HG03039 (cell line): ENCODE data around the gene CAMTA1.

ENCODE experiments used
- ATAC-seq: cut with Tn5 transposase; IDR thresholded peaks from one replicate; pipeline ENCODE4 v1.9.1; 2021; ENCODE audit warnings: mild to moderate bottlenecking, moderate library complexity; ENCODE audit not compliant: unreplicated experiment

CAMTA1 gene

GRCh38 chr1:7554385-7555235 lies 769.4 kb downstream of the CAMTA1 start:
- no peak for ATAC-seq

DNA sequence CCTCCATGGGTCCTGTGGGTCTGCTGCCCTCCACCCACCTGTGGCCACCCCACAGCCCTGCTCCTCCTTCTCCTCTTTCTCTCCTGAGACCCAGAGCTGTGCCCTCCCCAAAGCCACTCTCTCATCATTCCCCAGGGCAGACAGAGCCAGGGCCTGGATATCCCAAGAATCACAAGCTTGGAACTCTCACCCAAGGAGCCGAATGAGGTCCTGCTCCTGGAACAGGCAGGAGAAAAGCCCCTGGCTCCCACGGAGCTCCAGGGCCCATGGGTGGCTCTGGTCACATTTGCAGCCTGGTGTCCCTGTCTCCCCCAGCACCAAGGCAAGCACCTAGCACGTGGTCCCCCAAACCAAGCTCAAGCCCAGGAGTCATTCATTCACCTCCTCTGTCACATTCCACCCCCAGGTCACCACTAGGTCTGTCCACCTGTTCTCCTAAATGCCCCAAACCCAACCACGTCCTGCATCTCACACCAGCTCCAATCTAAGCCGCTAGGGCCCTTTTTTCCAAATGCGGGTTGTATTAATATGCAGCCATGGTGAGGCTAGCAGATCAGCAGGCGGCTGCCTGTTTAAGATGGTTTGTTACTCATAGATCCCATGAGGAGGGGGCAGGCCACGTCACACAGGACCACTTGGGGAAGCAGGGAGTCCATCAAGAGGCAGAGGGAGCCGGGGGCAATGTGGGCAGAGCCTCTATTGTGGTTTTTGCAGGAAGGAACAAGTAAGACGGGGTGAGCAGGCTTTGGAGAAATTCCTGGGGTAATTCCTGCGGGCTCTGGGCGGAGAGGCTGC lies 770.3 kb downstream of the CAMTA1 start:
- ATAC-seq: no peak

GRCh38 chr1:7557301-7557891 lies 772.1 kb downstream of the CAMTA1 start:
- no peak for ATAC-seq

- ATAC-seq: no peak
Observed at GRCh38 chr1:7558041-7558461, 772.8 kb downstream of the CAMTA1 start.

GRCh38 chr1:7558481-7558880 lies 773.2 kb downstream of the CAMTA1 start:
- no peak for ATAC-seq

DNA sequence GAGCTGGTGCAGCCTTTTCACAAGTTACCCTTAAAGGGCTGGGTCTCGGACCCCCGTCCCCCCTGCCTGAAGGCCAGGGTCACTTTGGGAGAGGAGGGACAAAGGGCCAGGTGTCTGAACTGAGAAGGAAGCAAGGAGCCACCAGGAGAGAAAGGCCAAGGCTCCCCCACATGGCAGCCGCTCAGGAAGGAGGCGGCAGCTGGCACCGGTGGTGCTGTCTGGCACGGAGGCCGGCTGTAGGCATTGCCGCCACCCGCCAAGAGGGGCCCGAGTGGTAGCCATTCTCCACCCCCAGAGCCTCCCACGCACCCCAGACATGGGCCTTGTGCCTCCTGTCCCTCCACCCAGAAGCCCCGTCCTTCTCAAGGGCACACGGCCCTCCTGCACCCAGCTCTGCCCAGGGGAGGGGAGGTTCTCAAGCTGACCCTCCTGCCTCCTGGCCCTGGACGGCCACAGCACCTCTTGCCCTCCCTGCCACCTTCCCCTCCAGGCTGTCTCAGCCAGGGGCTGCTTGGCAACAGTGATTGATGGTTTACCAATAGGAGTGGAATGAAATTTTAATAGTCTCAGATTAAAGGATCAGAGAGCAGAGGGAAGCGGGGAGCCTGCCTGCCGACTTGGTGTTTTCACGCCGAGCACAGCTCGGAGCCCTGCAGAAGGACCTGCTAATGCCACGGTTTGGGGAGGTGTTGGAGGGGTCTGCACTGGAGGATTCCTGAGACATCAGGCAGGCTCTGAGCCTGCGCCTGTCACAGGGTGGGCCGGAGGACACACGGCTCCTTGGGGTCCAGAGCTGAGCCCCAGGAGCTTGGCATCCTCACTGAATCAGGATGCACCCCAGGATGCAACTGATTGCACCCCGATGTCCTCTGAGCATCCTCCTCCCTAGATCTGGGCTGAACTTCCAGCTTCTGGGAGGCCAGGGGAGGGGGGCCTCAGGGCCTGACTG lies 773.9 kb downstream of the CAMTA1 start:
- no peak for ATAC-seq

DNA sequence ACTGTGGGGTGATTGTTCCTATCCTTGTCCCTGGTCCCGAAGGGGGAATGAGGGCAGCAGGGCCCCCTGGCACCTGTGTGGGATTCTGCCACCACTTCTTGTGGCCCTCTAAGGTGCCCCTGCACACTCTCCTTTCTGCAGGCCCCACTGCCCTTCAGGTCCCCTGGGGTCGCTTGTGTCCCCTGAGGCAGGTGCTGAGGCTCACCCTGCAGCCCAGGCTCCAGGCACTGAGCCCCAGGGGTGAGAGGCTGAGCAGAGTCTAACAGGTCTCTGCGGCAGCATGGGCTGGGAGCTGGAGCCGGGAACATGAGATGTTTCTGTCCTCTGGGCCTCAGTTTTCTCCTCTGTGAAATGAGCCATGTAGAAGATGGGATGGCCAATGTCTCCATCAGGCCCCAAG lies 774.9 kb downstream of the CAMTA1 start:
- ATAC-seq: no peak

DNA sequence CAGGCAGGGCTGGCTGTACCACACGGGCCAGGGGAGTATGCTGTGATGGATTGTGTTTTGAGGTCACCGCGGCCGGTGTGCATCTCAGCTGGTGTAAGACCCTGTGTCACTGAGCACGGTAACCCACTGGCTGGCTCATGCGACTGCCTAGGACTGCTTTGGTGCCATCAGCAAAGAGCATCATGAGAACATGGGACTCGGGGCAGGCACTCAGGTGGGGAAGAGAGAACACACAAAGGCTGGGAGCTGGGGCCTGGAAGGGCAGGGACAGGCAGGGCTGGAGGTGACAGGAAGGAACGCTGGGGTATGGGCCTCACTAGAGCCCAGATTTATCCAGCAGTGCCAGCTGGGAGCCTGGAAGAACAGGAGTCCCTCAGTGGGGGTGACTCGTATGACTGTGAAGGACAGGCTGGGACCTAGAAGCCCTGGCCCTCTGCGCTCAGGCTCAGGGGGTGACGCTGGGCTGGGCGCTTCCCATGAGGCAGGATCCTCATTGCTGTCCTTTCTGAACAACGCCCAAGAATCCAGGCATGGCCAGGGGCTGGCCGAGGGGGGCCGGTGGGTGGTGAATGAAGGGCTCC lies 775.4 kb downstream of the CAMTA1 start:
- no peak for ATAC-seq

DNA sequence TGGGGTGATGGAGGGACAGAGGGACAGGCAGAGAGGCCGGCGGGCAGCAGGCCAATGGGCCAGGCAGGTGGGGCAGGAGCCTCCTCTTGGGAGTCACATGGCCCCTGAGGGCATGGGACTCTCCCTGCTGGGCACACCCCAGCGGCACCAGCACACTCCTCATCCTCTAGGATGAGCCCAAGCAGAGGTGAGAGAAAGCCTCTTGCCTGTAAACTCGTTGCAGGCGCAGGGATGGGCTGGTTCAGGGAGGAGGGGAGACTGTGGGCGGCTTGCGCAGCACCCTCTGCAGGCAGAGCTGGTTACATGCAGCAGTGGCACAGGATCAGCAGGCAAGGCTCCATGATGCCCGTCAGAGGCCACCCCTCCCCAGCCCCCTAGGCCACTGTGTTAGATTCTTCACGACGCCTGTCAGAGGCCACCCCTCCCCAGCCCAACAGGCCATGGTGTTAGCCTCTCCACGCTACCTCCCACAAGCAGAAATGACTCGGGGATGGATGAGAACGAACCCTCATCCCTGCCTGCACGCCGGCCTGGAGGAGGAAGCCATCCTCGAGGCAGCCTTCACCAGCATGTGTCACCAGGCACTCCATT lies 776.2 kb downstream of the CAMTA1 start:
- no peak for ATAC-seq

DNA sequence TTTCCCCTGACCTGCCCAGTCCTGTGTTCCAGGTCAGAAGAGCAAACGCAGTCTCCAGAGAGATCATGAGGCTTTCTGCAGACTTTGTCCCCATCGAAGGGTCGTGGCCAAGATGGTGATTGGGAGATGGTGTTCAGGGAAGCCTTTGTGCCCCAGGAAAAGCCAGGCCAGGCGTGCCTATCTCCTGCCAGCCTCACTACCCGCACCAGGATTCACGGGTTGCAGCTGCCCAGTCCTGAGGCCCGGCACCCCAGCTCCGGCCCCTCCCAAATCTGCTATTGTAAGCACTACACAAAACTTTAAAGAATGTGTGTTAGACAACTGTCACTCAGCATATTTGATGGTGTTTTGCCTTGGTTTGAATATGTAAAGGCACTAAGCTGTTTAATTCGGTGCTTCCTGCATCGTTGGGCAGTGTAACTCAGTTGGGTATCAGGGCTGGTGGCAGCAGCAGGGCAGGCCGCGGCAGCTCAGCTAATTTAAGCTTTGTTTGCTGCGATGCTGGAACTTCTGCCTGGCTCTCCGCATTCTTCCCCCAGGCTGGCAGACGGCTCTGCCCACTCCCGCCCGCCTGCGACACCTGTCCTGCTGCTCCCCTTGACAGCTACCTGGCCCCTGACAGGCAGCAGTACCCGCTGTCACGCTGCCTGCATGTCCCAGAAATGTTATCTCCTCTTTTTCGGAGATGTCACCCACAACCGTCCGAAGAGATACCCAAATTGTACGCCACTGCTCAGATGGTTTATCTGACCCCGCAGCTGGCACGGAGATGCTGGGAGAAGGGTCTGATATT lies 776.9 kb downstream of the CAMTA1 start:
- no peak for ATAC-seq

- no peak for ATAC-seq
Observed at GRCh38 chr1:7562729-7563605, 777.7 kb downstream of the CAMTA1 start.

GRCh38 chr1:7564137-7564536 lies 778.9 kb downstream of the CAMTA1 start:
- ATAC-seq: no peak

DNA sequence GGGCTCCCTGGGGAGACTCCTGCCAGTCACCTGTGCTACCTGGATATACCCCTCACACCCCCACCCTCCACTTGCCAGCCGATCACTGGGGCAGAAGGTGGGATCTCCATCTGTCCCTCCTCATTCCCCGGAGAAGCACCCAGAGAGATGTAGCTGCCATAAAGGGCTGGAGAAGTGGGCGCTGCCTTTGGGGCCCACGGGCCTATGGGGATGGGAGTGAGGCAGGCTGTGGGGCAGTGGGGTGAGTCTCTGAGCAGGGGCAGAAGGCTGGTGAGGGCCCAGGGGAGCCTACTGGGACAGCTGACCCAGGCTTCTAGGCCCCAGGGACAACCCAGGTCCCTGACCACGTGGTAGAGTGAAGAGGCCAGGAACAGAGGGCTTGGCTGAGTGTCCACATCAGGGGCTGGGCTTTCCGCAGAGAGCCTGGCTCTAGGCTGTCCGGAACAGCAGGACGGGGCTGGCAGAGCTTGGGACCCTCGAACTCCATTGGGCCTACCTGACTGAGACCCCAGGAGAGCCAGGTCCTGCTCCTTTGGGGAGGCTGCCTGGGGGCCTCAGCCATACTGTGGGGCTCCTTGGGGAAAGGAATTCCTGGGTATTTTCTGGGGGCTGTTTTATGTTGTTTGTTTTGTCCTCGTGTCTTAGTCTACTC lies 780.0 kb downstream of the CAMTA1 start:
- ATAC-seq: no peak

DNA sequence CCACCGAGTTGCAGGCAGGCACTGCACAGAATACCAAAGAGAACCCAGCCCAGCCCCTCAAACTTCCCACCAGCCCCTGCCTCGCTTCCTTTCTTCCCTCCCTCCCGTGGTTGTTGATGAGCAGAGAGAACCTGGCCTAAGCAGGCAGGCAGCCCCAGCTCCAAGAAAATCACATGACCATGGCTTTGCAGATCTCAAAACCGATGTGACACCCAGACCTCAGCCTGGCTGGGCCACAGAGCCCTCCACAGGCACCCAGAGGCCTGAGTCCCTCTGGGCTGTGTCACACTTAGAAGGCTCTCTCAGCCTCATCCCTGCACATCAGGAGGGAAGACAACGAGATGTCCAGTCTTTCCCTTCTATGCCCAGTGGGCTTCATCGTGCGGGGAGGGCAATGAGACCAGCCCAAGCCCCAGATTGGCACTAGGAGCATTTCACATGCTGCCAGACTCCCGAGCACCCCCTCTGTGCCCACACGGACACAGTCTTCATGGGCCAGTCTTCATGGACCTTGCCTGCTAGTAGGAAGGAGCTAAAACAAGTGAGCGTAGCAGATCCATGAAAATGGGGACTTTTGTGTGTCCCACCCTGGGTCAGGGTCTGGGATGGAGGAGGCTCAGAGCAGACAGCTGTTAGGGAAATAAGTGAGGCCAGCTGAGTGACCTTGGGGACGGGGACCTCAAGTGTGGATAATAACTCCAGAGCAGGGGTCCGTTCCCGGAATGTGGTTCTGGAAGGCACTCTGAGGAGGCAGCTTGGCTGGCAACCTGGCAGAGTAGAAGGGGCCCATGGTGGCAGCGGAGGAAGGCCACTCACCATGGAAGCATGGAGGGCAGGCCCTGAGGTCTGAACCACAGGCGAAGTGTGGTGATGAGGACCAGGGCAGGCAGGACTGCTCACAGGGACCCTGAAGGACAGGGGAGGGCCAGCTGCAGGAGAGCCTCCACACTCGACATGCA lies 781.4 kb downstream of the CAMTA1 start:
- ATAC-seq: no peak

- no peak for ATAC-seq
Observed at GRCh38 chr1:7567376-7567775, 782.1 kb downstream of the CAMTA1 start.

- ATAC-seq: no peak
Observed at GRCh38 chr1:7568053-7568452, 782.8 kb downstream of the CAMTA1 start.
